HG03196 (cell line): ENCODE results near the gene NEU3.
"Not testable (repeated sequence)": the region's sequence is repeated elsewhere in the genome, so short reads cannot be mapped to it uniquely, and the experiment has no call there.

Source experiments
- ATAC-seq: cut with Tn5 transposase; IDR thresholded peaks from one replicate; pipeline ENCODE4 v1.9.1; 2021; ENCODE audit not compliant: unreplicated experiment

The NEU3 gene

GRCh38 chr11:74988541-74989259 is at the start of gene NEU3:
TSS of gene NEU3 (plus strand) at chr11:74988933. CDS start at chr11:74989061, 128 bp downstream.
- peak; percentile 77 for ATAC-seq

GRCh38 chr11:74941492-74941891 is 47.2 kb upstream of the NEU3 start:
- no peak for ATAC-seq

- ATAC-seq: no peak
Measured at GRCh38 chr11:74942073-74942759, 46.5 kb upstream of the NEU3 start.

GRCh38 chr11:74948546-74948897 is 40.2 kb upstream of the NEU3 start:
- peak; percentile 15 for ATAC-seq

GRCh38 chr11:74948898-74949752 is 39.6 kb upstream of the NEU3 start, which contains the start of the genes SPCS2 and XRRA1:
TSS of gene SPCS2 (plus strand) at chr11:74949266. CDS start at chr11:74949286, 20 bp downstream.
TSS of gene XRRA1 (minus strand) at chr11:74949091. CDS start at chr11:74940878, 8,213 bp downstream.
- peak; percentile 84 for ATAC-seq

- ATAC-seq: no peak
Measured at GRCh38 chr11:74949753-74950137, 39.0 kb upstream of the NEU3 start.

GRCh38 chr11:74950374-74950969 is 38.3 kb upstream of the NEU3 start:
- no peak for ATAC-seq

- no peak for ATAC-seq
Measured at GRCh38 chr11:74951226-74951625, 37.5 kb upstream of the NEU3 start.

- no peak for ATAC-seq
Measured at GRCh38 chr11:74952752-74953151, 36.0 kb upstream of the NEU3 start.

GRCh38 chr11:74953451-74953850 is 35.3 kb upstream of the NEU3 start:
- no peak for ATAC-seq

GRCh38 chr11:74954199-74954598 is 34.5 kb upstream of the NEU3 start:
- ATAC-seq: no peak

- no peak for ATAC-seq
Measured at GRCh38 chr11:74956397-74957015, 32.2 kb upstream of the NEU3 start.

GRCh38 chr11:74957937-74958629 is 30.6 kb upstream of the NEU3 start:
- no peak for ATAC-seq

- ATAC-seq: not testable (repeated sequence)
Measured at GRCh38 chr11:74960128-74960527, 28.6 kb upstream of the NEU3 start.

GRCh38 chr11:74966651-74967050 is 22.1 kb upstream of the NEU3 start:
- ATAC-seq: no peak

- no peak for ATAC-seq
Measured at GRCh38 chr11:74970852-74971395, 17.8 kb upstream of the NEU3 start.

- ATAC-seq: no peak
Measured at GRCh38 chr11:74971424-74971823, 17.3 kb upstream of the NEU3 start.

- ATAC-seq: no peak
Measured at GRCh38 chr11:74978041-74978440, 10.7 kb upstream of the NEU3 start.

- ATAC-seq: no peak
Measured at GRCh38 chr11:74980634-74981033, 8.1 kb upstream of the NEU3 start.

- no peak for ATAC-seq
Measured at GRCh38 chr11:74981888-74982287, 6.8 kb upstream of the NEU3 start.
